ENCODE measurements around the gene FCN2. TPM values are rescaled to one million over a fixed set of nuclear protein-coding genes. Genes with fewer than 3 reads are reported as not detected.

Gene FCN2
- total and polyA plus RNA-seq, 2 experiments from 2014 or later = not detected

DNA sequence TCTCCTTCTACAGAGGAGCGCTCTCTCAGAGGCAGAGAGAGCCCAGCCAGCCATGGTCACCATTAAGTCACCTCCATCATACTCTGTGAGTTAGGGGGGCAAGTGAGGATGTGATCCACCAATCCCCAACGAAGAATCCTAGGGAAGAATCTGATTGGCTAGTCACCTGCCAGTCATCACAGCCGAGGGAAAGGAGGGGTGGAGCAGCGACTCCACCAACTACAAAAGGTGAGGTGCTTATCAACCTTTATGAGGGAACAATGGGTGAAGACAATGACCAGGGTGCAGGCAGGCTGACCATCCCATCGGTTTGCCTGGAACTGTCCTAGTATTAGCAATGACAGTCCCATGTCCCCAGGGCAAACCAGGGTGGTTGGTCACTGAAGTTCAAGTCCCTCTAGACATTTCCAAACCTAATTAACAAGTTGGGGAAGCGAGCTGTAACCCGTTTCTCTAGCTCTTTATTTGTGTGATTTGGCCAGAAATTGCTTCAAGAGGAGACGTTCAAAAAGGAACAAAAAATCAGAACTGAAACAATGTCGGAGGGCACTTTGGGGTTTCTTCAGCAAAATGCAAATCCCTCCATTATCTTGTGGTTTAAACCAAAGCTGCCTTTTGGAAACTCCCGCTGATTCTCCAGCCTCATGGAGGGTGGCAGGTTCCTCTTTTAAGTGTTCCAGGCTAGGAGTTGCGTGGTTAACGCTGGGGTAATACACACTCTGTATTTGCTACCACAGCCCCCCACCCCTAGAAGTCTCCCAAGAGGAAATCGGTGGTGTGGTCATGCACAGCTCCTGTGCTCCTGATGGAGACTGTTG is 55.9 kb downstream of the FCN2 start:
- Histone ChIP-seq H3K4me3 (no peak overlapping the region), H3K27ac (no peak overlapping the region), H3K27me3 (no peaks in the 10 kb centered on the region), H3K36me3 (no peaks in the 10 kb centered on the region), H3K4me1 (ENCODE audit: low read depth) (no peaks in the 10 kb centered on the region), H3K9me3 (ENCODE audit: low read depth) (no peaks in the 10 kb centered on the region)
- TF ChIP-seq, protein P1, sequence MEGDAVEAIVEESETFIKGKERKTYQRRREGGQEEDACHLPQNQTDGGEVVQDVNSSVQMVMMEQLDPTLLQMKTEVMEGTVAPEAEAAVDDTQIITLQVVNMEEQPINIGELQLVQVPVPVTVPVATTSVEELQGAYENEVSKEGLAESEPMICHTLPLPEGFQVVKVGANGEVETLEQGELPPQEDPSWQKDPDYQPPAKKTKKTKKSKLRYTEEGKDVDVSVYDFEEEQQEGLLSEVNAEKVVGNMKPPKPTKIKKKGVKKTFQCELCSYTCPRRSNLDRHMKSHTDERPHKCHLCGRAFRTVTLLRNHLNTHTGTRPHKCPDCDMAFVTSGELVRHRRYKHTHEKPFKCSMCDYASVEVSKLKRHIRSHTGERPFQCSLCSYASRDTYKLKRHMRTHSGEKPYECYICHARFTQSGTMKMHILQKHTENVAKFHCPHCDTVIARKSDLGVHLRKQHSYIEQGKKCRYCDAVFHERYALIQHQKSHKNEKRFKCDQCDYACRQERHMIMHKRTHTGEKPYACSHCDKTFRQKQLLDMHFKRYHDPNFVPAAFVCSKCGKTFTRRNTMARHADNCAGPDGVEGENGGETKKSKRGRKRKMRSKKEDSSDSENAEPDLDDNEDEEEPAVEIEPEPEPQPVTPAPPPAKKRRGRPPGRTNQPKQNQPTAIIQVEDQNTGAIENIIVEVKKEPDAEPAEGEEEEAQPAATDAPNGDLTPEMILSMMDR (IDR thresholded peaks at IDR 0.05; ENCODE audit: low read depth, low read length) = no peak
- no peak for DNase-seq (ENCODE audit: low read depth in 1 of 2, low spot score in 1 of 2)

Other genes starting within 250 kb of the FCN2 start
- gene COL5A1, start 239.0 kb upstream of the FCN2 start, total RNA-seq = 75.5 and 129 TPM in 2 replicates
- 34.5 and 50.7 TPM in 2 replicates for gene COL5A1, start 239.0 kb upstream of the FCN2 start, polyA plus RNA-seq
- not detected in 2 replicates for gene FCN1, start 37.1 kb downstream of the FCN2 start, total RNA-seq
- not detected in 2 replicates for gene FCN1, start 37.1 kb downstream of the FCN2 start, polyA plus RNA-seq
- 2.4 and 6.3 TPM in 2 replicates for gene OLFM1, start 206.9 kb downstream of the FCN2 start, total RNA-seq
- gene OLFM1, start 206.9 kb downstream of the FCN2 start, polyA plus RNA-seq = 3.8 and 4.0 TPM in 2 replicates